ENCODE data around the gene PRKD3.
A peak's percentile ranks its signal among the peaks of the same experiment; 100 is the strongest.
"Not testable (repeated sequence)": the region's sequence is repeated elsewhere in the genome, so short reads cannot be mapped to it uniquely, and the experiment has no call there.

PRKD3 gene

DNA sequence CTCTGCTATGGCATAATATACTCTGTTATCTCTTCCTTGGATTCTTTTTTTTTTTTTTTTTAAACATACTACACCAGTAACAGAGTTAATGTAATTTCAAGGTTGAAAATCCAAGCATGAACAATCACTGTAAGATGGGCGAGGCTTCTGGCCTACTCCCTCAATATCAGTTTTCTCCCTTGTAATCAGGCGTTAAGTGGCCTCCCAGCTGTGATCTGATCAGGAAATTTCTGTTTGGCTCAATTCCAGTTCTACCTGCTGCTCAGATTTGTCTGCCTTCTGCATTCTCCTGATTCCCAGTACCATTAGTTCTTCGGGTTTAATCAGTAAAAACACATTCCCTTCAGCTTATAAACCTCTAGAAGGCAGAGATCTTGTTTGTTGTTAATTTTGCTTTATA is 18.6 kb downstream of the PRKD3 start:
- DNase-seq: no peak

DNA sequence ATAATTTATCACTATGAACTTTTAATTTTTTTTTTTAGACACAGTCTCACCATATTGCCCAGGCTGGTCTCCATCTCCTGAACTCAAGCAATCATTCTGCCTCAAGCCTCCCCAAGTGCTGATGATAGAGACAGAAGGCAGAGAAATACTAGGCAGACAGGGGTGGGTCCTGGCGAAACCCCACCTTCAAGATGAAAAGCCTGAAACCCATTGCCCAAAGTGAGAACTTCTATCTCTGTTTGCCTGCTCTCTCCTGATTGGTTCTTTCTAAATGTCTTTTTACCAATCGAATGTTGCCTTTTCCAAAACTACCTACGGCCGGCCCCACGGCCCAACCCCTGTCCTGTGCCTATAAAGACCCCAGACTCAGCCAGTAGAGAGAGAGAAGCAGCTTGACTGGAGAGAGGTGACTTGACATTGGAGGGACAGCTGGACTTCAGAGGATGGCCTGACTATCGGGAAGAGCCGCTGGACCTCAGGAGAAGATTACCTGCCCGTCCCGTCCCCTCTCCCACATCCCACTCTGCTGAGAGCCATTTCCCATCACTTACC is 21.9 kb downstream of the PRKD3 start:
- DNase-seq: no peak

DNA sequence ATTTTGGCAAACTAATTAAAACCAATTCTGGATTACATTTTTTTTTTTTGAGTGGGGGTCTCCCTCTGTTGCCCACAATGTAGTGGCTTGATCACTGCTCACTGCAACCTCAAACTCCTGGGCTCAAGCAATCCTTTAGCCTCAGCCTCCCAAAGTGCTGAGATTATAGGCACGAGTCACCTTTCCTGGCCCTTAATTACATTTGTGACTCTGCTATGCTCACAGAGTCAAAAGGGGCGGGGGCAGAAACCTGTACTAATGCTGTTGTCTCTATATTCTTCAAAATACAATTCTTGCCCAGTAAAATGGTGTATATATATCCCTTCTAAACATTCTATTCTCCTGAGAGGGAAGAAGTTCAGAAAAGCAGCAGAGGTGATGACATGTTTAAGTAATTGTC is 23.2 kb downstream of the PRKD3 start:
- no peak for DNase-seq

DNA sequence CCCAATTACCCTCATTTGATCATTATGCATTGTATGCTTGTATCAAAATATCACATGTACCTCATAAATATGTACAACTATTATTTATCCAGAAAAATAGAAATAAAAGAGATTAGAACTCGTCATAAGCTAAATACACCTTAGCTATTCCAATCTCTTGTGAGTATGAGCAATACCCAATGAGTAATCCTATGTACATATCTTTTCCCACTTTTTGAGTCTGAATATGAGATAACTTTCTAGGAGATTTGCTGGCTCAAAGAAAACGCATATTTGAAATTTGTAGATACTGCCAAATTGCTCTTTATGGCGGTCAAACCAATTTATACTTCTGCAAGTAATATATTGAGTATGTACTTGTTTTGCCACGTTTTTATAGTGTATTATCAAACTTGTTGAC is 24.1 kb downstream of the PRKD3 start:
- DNase-seq: no peak

DNA sequence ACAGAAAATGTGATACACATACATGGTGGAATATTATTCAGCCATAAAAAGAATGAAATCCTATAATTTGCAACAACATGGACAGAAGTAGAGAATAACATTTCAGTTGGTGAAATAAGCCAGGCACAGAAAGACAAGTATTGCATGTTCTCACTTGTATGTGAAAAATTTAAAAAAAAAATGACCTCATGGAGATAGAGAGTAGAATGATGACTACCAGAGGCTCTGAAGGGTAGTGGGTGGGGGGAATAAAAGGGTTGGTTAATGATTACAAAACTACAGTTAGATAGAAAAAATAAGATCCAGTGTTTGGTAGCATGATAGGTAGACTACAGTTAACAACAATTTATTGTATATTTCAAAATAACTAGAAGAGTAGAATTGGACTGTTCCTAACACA is 24.5 kb downstream of the PRKD3 start:
- no peak for DNase-seq

DNA sequence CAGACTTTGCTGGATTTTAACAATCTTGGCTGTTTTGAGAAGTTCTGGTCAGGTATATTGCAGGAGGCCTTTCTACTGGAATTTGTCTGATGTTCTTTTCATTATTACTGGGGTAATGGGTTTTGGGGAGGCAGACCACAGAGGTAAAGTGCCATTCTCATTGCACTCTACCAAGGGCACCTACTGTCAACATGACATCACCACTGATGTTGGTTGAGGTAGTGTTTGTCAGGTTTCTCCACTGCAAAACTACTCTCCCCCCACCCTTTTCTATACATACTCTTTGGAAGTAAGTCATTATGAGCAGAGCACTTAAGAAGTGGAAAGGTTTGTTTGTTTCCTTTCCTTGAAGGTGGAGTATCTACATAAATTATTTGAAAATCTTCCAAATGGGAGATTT is 27.0 kb downstream of the PRKD3 start:
- no peak for DNase-seq

DNA sequence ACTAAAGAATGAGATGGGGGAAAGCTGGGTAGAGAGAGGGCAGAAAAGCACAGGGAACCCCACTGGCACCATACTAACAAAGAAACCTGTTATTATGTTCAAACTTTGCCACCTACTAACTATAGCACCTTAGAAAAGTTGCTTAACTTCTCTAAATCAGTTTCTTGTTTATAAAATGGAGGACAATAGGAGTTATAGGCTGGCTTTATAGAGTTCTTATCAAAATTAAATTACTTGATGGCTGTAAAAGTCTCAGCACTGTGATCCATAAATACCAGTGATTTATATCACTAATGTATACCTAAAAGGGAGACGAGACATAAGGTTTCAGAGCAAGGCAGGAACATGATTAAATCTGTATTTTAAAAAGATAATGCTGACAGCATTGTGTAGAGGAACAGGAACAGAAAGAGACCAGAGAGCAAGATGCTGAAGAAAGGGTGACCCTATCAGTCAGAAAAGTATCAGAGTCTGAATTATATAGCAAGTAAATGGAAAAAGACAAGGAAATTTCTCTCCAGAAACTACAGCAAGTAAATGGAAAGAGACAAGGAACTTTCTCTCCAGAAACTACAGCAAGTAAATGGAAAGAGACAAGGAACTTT is 29.1 kb downstream of the PRKD3 start:
- no peak for DNase-seq

DNA sequence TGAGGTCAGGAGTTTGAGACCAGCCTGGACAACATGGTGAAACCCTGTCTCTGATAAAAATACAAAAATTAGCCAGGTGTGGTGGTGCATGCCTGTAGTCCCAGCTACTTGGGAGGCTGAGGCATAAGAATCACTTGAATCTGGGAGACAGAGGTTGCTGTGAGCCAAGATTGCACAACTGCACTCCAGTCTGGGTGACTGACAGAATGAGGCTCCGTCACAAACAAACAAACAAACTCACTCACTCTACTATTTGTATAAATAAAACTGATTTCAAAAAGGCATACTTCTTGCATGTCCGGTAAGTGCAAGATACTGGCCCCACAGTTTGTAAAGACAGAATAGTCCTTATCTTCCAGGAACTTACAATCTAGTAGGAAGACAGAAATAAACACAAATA is 29.8 kb downstream of the PRKD3 start:
- DNase-seq: not testable (repeated sequence)

DNA sequence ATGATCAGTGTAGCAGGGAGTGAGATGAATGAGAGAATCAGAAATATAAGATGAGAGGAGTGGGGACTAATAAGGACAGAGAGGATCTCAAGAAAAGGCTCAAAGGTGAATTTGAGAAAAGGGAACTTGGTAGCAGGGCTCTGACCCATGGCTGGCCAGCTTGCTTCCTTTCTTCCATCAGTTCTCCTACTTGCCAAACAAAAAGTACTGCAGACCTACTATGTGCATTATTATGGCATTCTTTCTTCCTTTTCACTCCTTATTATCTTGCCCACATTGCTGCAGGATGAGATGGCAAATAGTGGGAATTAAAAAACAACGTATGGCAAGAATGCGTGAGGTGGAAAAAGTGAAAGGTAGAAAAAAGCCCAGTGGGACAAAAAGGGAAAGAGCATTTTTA is 33.0 kb downstream of the PRKD3 start:
- no peak for DNase-seq

DNA sequence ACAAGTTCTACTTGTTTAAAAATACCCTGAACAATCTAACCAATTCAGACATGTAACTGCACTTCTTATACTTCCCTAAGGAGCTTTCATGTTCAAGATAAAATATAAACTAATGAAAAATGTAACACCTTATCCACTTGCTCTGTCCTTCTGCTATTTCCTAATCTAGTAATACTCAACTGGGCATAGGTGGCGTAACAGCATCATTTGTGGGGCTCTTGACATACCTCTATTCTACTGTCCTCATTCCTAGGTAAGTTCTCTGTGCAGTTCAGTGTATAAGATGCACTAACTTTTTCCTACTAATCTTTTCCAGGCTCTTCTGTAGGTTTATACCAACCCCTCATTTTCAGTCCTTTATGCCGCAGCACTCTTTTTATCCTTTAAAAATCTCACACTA is 36.7 kb downstream of the PRKD3 start:
- peak in 1 of 2 donors; percentile 11 for DNase-seq

DNA sequence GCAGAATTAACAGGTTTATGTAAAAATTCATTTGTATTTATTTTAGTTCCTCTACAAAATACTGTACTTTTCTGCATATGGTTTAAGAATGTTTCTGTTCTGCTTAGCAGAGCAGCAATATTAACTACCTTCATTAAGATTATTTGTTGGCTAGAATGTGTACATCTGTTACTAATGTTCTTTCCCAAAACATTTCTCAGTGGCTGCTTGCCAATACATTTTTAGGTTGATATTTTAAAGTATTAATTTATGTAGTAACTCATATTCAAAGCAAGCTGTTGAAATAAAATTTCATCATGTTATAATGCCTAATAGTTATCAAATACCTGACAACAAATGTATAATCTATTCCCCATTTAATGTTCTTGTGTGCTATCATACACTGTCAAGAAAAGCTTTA is 40.3 kb downstream of the PRKD3 start:
- DNase-seq: no peak

DNA sequence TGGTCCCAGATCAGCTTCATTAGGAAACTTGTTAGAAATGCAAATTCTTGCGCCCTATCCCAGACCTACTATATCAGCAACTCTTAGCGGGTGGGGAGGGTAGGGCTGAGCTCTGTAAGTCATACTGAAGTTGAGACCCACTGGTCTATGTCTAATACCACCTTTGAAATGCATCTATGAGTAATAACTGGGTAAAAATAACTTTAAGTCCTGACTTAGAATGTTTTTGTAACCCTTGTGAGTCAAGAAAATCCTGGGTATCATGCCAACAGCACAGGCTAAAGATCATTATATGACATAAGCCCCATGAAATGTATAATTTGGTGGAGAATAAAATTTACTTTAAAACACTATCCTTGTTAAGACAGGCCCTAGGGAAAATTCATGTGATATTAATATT is 41.4 kb downstream of the PRKD3 start:
- DNase-seq: no peak

DNA sequence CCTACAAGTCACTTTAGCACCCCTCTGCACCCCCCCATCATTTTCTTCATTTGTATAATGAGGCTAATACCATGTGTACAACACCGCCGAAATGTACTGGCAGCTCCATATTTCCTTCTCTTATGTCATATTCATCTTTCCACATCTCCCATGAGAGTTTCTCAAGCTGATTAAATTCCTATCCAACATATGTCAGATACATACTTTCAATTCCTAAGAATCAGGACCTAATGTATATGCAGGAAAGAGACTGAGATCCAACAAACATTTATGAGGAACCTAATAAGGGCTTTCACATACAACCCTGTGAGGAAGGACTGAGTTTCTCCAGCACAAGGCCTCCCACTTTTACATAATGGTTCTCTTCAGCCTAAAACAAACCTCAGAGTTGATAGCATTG is 41.9 kb downstream of the PRKD3 start:
- no peak for DNase-seq

DNA sequence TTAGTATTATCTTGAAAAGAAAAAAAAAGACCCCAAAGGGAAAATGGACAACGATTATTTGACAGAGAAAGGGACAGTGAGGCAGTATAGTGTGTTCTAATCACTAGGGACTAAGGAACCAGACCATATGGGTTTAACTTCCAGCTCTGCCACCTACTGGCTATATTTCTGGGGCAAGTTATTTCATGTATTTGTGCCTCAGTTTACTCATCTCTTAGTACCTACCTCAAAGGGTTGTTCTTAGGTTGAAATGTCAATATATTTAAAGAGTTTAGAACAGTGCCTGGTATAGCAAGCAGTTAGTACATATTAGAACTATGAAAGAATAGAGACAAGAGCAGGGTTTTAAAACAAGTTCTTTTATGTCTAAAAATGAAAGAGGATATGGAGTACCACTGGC is 42.7 kb downstream of the PRKD3 start:
- DNase-seq: no peak

DNA sequence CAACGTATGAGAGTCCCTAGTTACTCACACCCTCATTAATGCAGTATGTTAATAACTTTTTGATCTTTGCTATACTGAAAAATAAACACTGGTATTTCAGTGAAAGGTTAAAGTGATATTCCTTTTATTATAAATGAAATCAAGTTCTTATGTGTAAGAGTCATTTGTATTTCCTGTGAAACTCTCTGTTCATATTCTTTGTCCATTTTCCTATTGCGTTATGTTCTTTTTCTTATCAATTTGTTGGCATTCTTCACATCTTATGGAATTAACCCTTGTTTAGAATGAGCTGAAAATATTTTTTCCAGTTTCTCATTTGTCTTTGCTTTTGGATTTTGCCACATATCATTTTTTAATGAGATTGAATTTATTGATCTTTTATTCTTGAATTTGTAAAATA is 48.3 kb downstream of the PRKD3 start:
- DNase-seq: no peak
